Fibroblast of mammary gland (primary cell): ENCODE data around the gene DYNLL1.

Experiments used
- DNase-seq: peaks from one replicate; pipeline ENCODE4 v3.0.0-alpha.2; 2010; ENCODE audit warnings: low read depth
- H3K4me3 ChIP-seq: 2 replicates; pipeline ENCODE4 v1.5.1; 2011; ENCODE audit warnings: low read depth, mild to moderate bottlenecking, low read length, moderate library complexity; ENCODE audit not compliant: control insufficient read depth
- CTCF ChIP-seq: conservative IDR thresholded peaks from 2 replicates; pipeline ENCODE4 v1.5.1; 2011; ENCODE audit warnings: low read depth, low read length, inconsistent platforms; ENCODE audit not compliant: control insufficient read depth, insufficient read depth

The DYNLL1 gene

GRCh38 chr12:120457133-120457532, 38.8 kb upstream of the DYNLL1 start:
- no peak for DNase-seq
- no peak overlapping the region for H3K4me3 ChIP-seq
- peak; percentile 39 for TF ChIP-seq CTCF

GRCh38 chr12:120460157-120460556, 35.8 kb upstream of the DYNLL1 start:
- H3K4me3 ChIP-seq = no peak overlapping the region
- TF ChIP-seq CTCF = no peak
- no peak for DNase-seq

- no peak for TF ChIP-seq CTCF
- H3K4me3 ChIP-seq = no peak overlapping the region
Observed at GRCh38 chr12:120462099-120462640, 33.7 kb upstream of the DYNLL1 start.

GRCh38 chr12:120463712-120464111, 32.2 kb upstream of the DYNLL1 start:
- TF ChIP-seq CTCF = no peak
- H3K4me3 ChIP-seq = no peak overlapping the region
- DNase-seq = no peak

More at GRCh38 chr12:120462099-120462640, 33.7 kb upstream of the DYNLL1 start:
- no peak for DNase-seq

- H3K4me3 ChIP-seq = no peak overlapping the region
- DNase-seq = no peak
- TF ChIP-seq CTCF = no peak
Observed at GRCh38 chr12:120465756-120466155, 30.2 kb upstream of the DYNLL1 start.

GRCh38 chr12:120466560-120467315, 29.2 kb upstream of the DYNLL1 start:
- TF ChIP-seq CTCF = peak; percentile 58
- H3K4me3 ChIP-seq = no peak overlapping the region
- DNase-seq = peak; percentile 61
